ENCODE data around the gene HS3ST6.
"Not testable (repeated sequence)": the region's sequence is repeated elsewhere in the genome, so short reads cannot be mapped to it uniquely, and the experiment has no call there.

Gene HS3ST6

DNA sequence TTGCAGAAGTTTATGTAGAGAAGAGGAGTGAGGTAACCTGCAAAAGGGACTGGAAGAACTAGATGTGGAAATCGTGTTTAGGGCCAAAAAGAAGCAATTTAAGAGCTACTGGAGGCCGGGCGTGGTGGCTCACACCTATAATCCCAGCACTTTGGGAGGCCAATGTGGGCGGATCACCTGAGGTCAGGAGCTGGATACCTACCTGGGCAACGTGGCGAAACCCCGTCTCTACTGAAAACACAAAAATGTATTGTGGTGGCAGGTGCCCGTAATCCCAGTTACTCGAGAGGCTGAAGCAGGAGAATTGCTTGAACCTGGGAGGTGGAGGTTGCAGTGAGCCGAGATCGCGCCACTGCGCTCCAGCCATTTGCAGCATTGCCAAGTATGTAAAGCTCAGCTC is 42.1 kb downstream of the HS3ST6 start:
- DNase-seq: not testable (repeated sequence)

- DNase-seq: peak; percentile 58 to 68
Observed at GRCh38 chr16:1874854-1875253, 43.4 kb downstream of the HS3ST6 start.

DNA sequence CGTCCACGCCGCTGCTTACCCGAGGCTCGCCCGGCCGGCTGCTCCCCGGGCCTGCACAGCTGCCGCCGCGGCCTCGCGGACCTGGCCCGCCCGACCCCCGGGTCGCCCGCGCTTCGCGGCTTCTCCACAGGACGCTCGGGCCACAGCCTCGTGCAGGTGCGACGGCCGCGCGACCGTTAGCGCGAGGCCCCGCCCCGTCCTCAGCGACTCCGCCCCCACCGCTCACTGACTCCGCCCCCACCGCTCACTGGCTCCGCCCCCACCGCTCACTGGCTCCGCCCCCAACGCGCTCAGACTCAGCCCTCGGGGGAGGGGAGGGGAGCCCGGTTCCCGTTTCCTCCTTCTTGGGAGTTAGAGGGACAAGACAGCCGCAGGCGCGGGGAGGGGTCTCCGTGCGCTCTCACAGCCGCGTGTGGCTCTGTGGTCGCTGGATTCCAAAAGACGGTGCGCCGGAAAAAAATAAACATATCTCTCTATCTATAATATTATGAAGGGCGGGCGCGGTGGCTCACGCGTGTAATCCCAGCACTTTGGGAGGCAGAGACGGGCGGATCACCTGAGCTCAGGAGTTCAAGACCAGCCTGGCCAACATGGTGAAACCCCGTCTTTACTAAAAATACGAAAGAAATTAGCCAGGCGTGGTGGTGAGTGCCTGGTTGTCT is 46.1 kb downstream of the HS3ST6 start, which contains the start of gene MEIOB:
Gene MEIOB (minus strand): TSS at position 191 of the 662 bp plus-strand sequence. CDS start 3,989 bp downstream, outside the sequence.
- DNase-seq: no peak

DNA sequence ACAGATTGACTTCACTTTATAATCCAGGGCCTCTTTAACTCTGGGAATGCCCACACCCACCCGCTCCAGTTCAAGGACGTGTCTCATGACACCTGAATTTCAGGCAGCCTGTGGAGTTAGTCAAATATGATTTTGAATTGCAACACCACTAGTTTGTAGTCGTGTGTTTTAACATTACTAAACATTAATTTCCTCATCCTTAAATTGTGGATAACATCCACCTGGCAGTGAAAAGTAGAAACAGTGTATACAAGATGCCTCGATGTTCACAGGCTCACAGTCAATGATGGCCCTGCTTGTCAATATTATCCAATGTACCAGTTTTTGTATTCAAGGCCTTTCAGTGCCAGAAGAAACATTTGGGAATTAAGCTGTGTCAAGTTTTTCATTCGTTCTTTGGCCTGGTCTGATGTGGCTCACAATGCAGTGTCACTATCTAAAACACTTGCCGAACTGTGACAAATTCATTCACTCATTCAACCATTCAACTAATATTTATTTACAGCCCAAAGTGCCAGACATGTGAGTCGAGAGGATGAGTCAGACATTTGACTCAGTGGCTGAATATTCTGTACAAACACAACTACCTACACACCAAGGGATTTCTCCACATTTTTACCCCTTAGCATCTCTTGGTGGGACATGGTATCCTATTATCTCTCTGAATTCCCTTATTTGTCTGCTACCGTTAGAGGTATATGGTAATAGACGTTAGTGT is 47.7 kb downstream of the HS3ST6 start:
- peak in 1 of 2 experiments; percentile 48 for DNase-seq

- DNase-seq: no peak
Observed at GRCh38 chr16:1865902-1866690, 52.1 kb downstream of the HS3ST6 start.

GRCh38 chr16:1863681-1864460 is 54.3 kb downstream of the HS3ST6 start:
- DNase-seq: peak in 1 of 2 experiments; percentile 41

- no peak for DNase-seq
Observed at GRCh38 chr16:1862394-1862793, 55.8 kb downstream of the HS3ST6 start.

- no peak for DNase-seq
Observed at GRCh38 chr16:1861730-1862129, 56.5 kb downstream of the HS3ST6 start.

Measured in SHP77 (cell line).